H9 (cell line): ENCODE measurements around the gene ERI3. TPM values are rescaled to one million over a fixed set of nuclear protein-coding genes. Genes with fewer than 3 reads are reported as not detected.
"Not testable (repeated sequence)": the region's sequence is repeated elsewhere in the genome, so short reads cannot be mapped to it uniquely, and the experiment has no call there.

Experiments used
- DNase-seq: peaks from one replicate; pipeline ENCODE4 v3.0.0-alpha.2; 2017
- H2AFZ ChIP-seq: one replicate; pipeline ENCODE4 v1.6.1; 2013; ENCODE audit warnings: mild to moderate bottlenecking, low read length, control low read depth, moderate library complexity
- H2AK5ac ChIP-seq: 2 replicates; pipeline ENCODE4 v1.6.1; 2013; ENCODE audit warnings: low read length, control low read depth, mixed read lengths; ENCODE audit not compliant: insufficient read length
- H2BK120ac ChIP-seq: one replicate; pipeline ENCODE4 v1.6.1; 2013; ENCODE audit warnings: low read depth, mild to moderate bottlenecking, low read length, control low read depth, inconsistent platforms; ENCODE audit not compliant: poor library complexity, severe bottlenecking
- H2BK12ac ChIP-seq: 2 replicates; pipeline ENCODE4 v1.6.1; 2013; ENCODE audit warnings: low read length, control low read depth, mixed read lengths, low read depth; ENCODE audit not compliant: insufficient read length
- H2BK15ac ChIP-seq: 2 replicates; pipeline ENCODE4 v1.6.1; 2013; ENCODE audit warnings: low read depth, low read length, control low read depth
- H2BK20ac ChIP-seq: one replicate; pipeline ENCODE4 v1.6.1; 2013; ENCODE audit warnings: low read depth, mild to moderate bottlenecking, low read length, control low read depth, inconsistent platforms; ENCODE audit not compliant: poor library complexity, severe bottlenecking
- H2BK5ac ChIP-seq: 2 replicates; pipeline ENCODE4 v1.6.1; 2013; ENCODE audit warnings: low read length, control low read depth, mixed read lengths; ENCODE audit not compliant: insufficient read length
- H3K14ac ChIP-seq: 2 replicates; pipeline ENCODE4 v1.6.1; 2013; ENCODE audit warnings: low read length, control low read depth; ENCODE audit not compliant: insufficient read depth
- H3K18ac ChIP-seq: 2 replicates; pipeline ENCODE4 v1.6.1; 2013; ENCODE audit warnings: low read depth, mild to moderate bottlenecking, mixed read lengths, low read length, control low read depth; ENCODE audit not compliant: insufficient read length
- H3K23ac ChIP-seq: 2 replicates; pipeline ENCODE4 v1.6.1; 2013; ENCODE audit warnings: low read length, control low read depth, mixed read lengths, low read depth; ENCODE audit not compliant: insufficient read length
- H3K23me2 ChIP-seq: 2 replicates; pipeline ENCODE4 v1.6.1; 2013; ENCODE audit warnings: low read depth, mild to moderate bottlenecking, mixed read lengths, low read length, control low read depth; ENCODE audit not compliant: insufficient read length, poor library complexity, severe bottlenecking
- H3K27ac ChIP-seq: 2 replicates; pipeline ENCODE4 v1.5.1; 2013; ENCODE audit warnings: low read length, control low read depth, mixed read lengths, low read depth; ENCODE audit not compliant: insufficient read length
- H3K27me3 ChIP-seq: 2 replicates; pipeline ENCODE4 v1.6.1; 2013; ENCODE audit warnings: low read length, control low read depth, inconsistent platforms; ENCODE audit not compliant: insufficient read depth
- H3K4ac ChIP-seq: 2 replicates; pipeline ENCODE4 v1.6.1; 2013; ENCODE audit warnings: low read depth, mild to moderate bottlenecking, control low read depth, inconsistent platforms, low read length, moderate library complexity
- H3K4me1 ChIP-seq: 2 replicates; pipeline ENCODE4 v1.6.1; 2013; ENCODE audit warnings: low read length, control low read depth, inconsistent platforms; ENCODE audit not compliant: insufficient read depth
- H3K4me2 ChIP-seq: 2 replicates; pipeline ENCODE4 v1.6.1; 2013; ENCODE audit warnings: low read length, control low read depth, mixed read lengths; ENCODE audit not compliant: insufficient read length, insufficient read depth
- H3K56ac ChIP-seq: 2 replicates; pipeline ENCODE4 v1.6.1; 2013; ENCODE audit warnings: low read depth, mild to moderate bottlenecking, mixed read lengths, low read length, control low read depth; ENCODE audit not compliant: insufficient read length
- H3K79me1 ChIP-seq: 2 replicates; pipeline ENCODE4 v1.6.1; 2013; ENCODE audit warnings: low read depth, mild to moderate bottlenecking, moderate library complexity, low read length, control low read depth, inconsistent platforms; ENCODE audit not compliant: insufficient read depth, poor library complexity, severe bottlenecking
- H3K79me2 ChIP-seq: 2 replicates; pipeline ENCODE4 v1.6.1; 2013; ENCODE audit warnings: low read length, control low read depth, inconsistent platforms; ENCODE audit not compliant: insufficient read depth
- H3K9ac ChIP-seq: 2 replicates; pipeline ENCODE4 v1.6.1; 2013; ENCODE audit warnings: low read length, control low read depth, mixed read lengths; ENCODE audit not compliant: insufficient read length; ENCODE audit errors: extremely low read depth
- H3K9me3 ChIP-seq: one replicate; pipeline ENCODE4 v1.6.1; 2013; ENCODE audit warnings: low read depth, low read length, inconsistent platforms; ENCODE audit not compliant: control insufficient read depth
- H3T11ph ChIP-seq: one replicate; pipeline ENCODE4 v1.6.1; 2013; ENCODE audit warnings: mild to moderate bottlenecking, low read length, control low read depth, inconsistent platforms
- H4K20me1 ChIP-seq: one replicate; pipeline ENCODE4 v1.6.1; 2013; ENCODE audit not compliant: control insufficient read depth, insufficient read length, insufficient read depth
- H4K5ac ChIP-seq: 2 replicates; pipeline ENCODE4 v1.6.1; 2013; ENCODE audit warnings: low read depth, mild to moderate bottlenecking, mixed read lengths, low read length, control low read depth; ENCODE audit not compliant: insufficient read length
- H4K8ac ChIP-seq: replicated peaks from 2 replicates; pipeline ENCODE4 v1.6.1; 2013; ENCODE audit warnings: low read length, control low read depth, mixed read lengths, low read depth; ENCODE audit not compliant: insufficient read length
- H4K91ac ChIP-seq: 2 replicates; pipeline ENCODE4 v1.6.1; 2013; ENCODE audit warnings: low read depth, mild to moderate bottlenecking, moderate library complexity, mixed read lengths, low read length, control low read depth; ENCODE audit not compliant: insufficient read length
- H3K27ac Mint-ChIP-seq, 3 experiments: 2 replicates in 2 of 3; 3 replicates in 1 of 3; pipeline ENCODE4 v1.8.0; 2020 to 2021; ENCODE audit warnings: mixed read lengths in 3 of 3, mild to moderate bottlenecking in 1 of 3, moderate library complexity in 1 of 3
- H3K27me3 Mint-ChIP-seq: 2 replicates; pipeline ENCODE4 v1.8.0; 2021; ENCODE audit warnings: low read depth, mild to moderate bottlenecking, moderate library complexity, mixed read lengths
- H3K36me3 Mint-ChIP-seq, 3 experiments: 2 replicates in 2 of 3; 3 replicates in 1 of 3; pipeline ENCODE4 v1.8.0; 2020 to 2021; ENCODE audit warnings: low read depth in 3 of 3, mixed read lengths in 3 of 3; ENCODE audit not compliant: insufficient read depth in 1 of 3
- H3K4me1 Mint-ChIP-seq, 2 experiments: 2 replicates each; pipeline ENCODE4 v1.8.0; 2020; ENCODE audit warnings: mixed read lengths in 2 of 2
- H3K4me3 Mint-ChIP-seq, 2 experiments: 2 replicates in 1 of 2; 3 replicates in 1 of 2; pipeline ENCODE4 v1.8.0; 2020 to 2021; ENCODE audit warnings: mild to moderate bottlenecking in 2 of 2, mixed read lengths in 2 of 2, moderate library complexity in 1 of 2
- H3K9me3 Mint-ChIP-seq, 2 experiments: 2 replicates in 1 of 2; 3 replicates in 1 of 2; pipeline ENCODE4 v1.8.0; 2020; ENCODE audit warnings: mild to moderate bottlenecking in 2 of 2, mixed read lengths in 2 of 2, moderate library complexity in 1 of 2
- CTCF ChIP-seq: fragments of 200-600 bp; sonication (generic); conservative IDR thresholded peaks from 3 replicates; pipeline ENCODE4 v1.8.0; 2021; ENCODE audit warnings: antibody characterized with exemption, mild to moderate bottlenecking
- WGBS: extraction: QIAGEN DNeasy Blood & Tissue Kit; methylation state at CpG from one replicate; pipeline ENCODE4 v1.1.7; 2013; ENCODE audit warnings: missing lambda C conversion rate, low lambda C conversion rate, mixed read lengths; ENCODE audit not compliant: insufficient read length; ENCODE audit errors: extremely low coverage; 5-methylcytosine and 5-hydroxymethylcytosine counted together
- total RNA-seq: library from RNA; stranded (reverse); gene quantifications from 2 replicates; pipeline ENCODE4 v1.2.1, GENCODE V29; 2021

The ERI3 gene
- total RNA-seq, 1 experiment from 2014 or later: 61.6 TPM

- no peak overlapping the region for H3K27ac ChIP-seq
- Mint-ChIP-seq H3K4me1 (peaks cover 3 to 5% of the 10 kb centered on the region in 2 experiments; a peak in 3 of 4 replicates), H3K36me3 (no peaks in the 10 kb centered on the region), H3K27ac (no peak overlapping the region), H3K27me3 (peaks cover 9% of the 10 kb centered on the region), H3K9me3 (no peaks in the 10 kb centered on the region), H3K4me3 (no peak overlapping the region)
- no peak overlapping the region for H2BK120ac ChIP-seq
- H4K20me1 ChIP-seq: no peaks in the 10 kb centered on the region
- no peak overlapping the region for H3K56ac ChIP-seq
- H3K23ac ChIP-seq: no peak overlapping the region
- H3K27me3 ChIP-seq: no peaks in the 10 kb centered on the region
- no peaks in the 10 kb centered on the region for H3K79me1 ChIP-seq
- no peak overlapping the region for H3K14ac ChIP-seq
- no peak for TF ChIP-seq CTCF
- H2BK15ac ChIP-seq: no peak overlapping the region
- H2AFZ ChIP-seq: no peak overlapping the region
- no peak for DNase-seq
- no peak overlapping the region for H2AK5ac ChIP-seq
- no peaks in the 10 kb centered on the region for H3K9me3 ChIP-seq
- H4K91ac ChIP-seq: no peak overlapping the region
- H3K18ac ChIP-seq: no peak overlapping the region
- no peaks in the 10 kb centered on the region for H3K23me2 ChIP-seq
- H2BK12ac ChIP-seq: no peak overlapping the region
- H3K4ac ChIP-seq: no peak overlapping the region
- H3K4me2 ChIP-seq: no peak overlapping the region
- H2BK20ac ChIP-seq: no peak overlapping the region
- H4K5ac ChIP-seq: peak overlapping the region; percentile 63
- H2BK5ac ChIP-seq: no peak overlapping the region
- H3K79me2 ChIP-seq: no peaks in the 10 kb centered on the region
- H4K8ac ChIP-seq: no peak overlapping the region
- no peak overlapping the region for H3T11ph ChIP-seq
- no peak overlapping the region for H3K9ac ChIP-seq
- H3K4me1 ChIP-seq: no peaks in the 10 kb centered on the region
Observed at GRCh38 chr1:44208226-44208625, 146.8 kb downstream of the ERI3 start.

GRCh38 chr1:44206545-44206944 lies 148.5 kb downstream of the ERI3 start:
- WGBS: no CpG with 5 or more reads among the region's 5 CpGs

More at GRCh38 chr1:44206545-44206944, 148.5 kb downstream of the ERI3 start:
- H3K4me3 Mint-ChIP-seq, H3K23me2 ChIP-seq, H4K91ac ChIP-seq, H2BK5ac ChIP-seq, H3K14ac ChIP-seq, H3K79me1 ChIP-seq, H3K9me3 Mint-ChIP-seq, H3K9me3 ChIP-seq, H2AFZ ChIP-seq, H3K18ac ChIP-seq, H3K9ac ChIP-seq, H3K4me1 ChIP-seq, H3K27me3 ChIP-seq, H3K4me1 Mint-ChIP-seq, H3K27ac ChIP-seq, H3K27ac Mint-ChIP-seq, H3K4me2 ChIP-seq, H2BK15ac ChIP-seq, H2AK5ac ChIP-seq, H3K23ac ChIP-seq, H4K5ac ChIP-seq, H4K8ac ChIP-seq, H3T11ph ChIP-seq, H3K36me3 Mint-ChIP-seq, H2BK12ac ChIP-seq, H4K20me1 ChIP-seq, H3K56ac ChIP-seq, H3K79me2 ChIP-seq, DNase-seq, H2BK120ac ChIP-seq, H2BK20ac ChIP-seq, H3K4ac ChIP-seq: not testable (repeated sequence)
- H3K27me3 Mint-ChIP-seq: peaks cover 10% of the 10 kb centered on the region
